Liver (tissue), 9 donors: Measurements from ENCODE around the gene SLC16A10. TPM values are rescaled to one million over a fixed set of nuclear protein-coding genes. Genes with fewer than 3 reads are reported as not detected.

Experiments used
- DNase-seq: peaks from one replicate; pipeline ENCODE4 v3.0.0-alpha.2; 2017; ENCODE audit warnings: low spot score
- H3K27ac ChIP-seq, 2 donors: one replicate each; pipeline ENCODE4 v1.7.0; 2013; ENCODE audit warnings: inconsistent platforms in 2 of 2, low read length in 2 of 2, control low read depth in 1 of 2, low read depth in 1 of 2, mild to moderate bottlenecking in 1 of 2
- H3K27me3 ChIP-seq, 4 donors: one replicate each; pipeline versions ENCODE4 v1.6.1 to v1.7.0; 2013; ENCODE audit warnings: low read length in 3 of 4, inconsistent platforms in 1 of 4, mild to moderate bottlenecking in 1 of 4, moderate library complexity in 1 of 4; ENCODE audit not compliant: control insufficient read depth in 4 of 4, insufficient read depth in 4 of 4
- H3K36me3 ChIP-seq, 4 donors: one replicate each; pipeline versions ENCODE4 v1.6.1 to v1.7.0; 2013; ENCODE audit warnings: low read length in 3 of 4, mild to moderate bottlenecking in 3 of 4, low read depth in 1 of 4, moderate library complexity in 1 of 4; ENCODE audit not compliant: control insufficient read depth in 4 of 4, insufficient read depth in 3 of 4
- H3K4me1 ChIP-seq, 4 donors: one replicate each; pipeline versions ENCODE4 v1.6.1 to v1.7.0; 2013; ENCODE audit warnings: low read length in 3 of 4, mild to moderate bottlenecking in 3 of 4, moderate library complexity in 1 of 4; ENCODE audit not compliant: control insufficient read depth in 4 of 4, insufficient read depth in 4 of 4
- H3K4me3 ChIP-seq, 3 donors: one replicate each; pipeline versions ENCODE4 v1.6.1 to v1.7.0; 2013; ENCODE audit warnings: low read length in 3 of 3, control low read depth in 1 of 3, low read depth in 1 of 3, mild to moderate bottlenecking in 1 of 3
- H3K9ac ChIP-seq, 2 donors: one replicate each; pipeline ENCODE4 v1.7.0; 2013; ENCODE audit warnings: low read length in 2 of 2, mild to moderate bottlenecking in 2 of 2, moderate library complexity in 2 of 2, control low read depth in 1 of 2, low read depth in 1 of 2
- H3K9me3 ChIP-seq, 4 donors: one replicate each; pipeline versions ENCODE4 v1.6.1 to v1.7.0; 2013; ENCODE audit warnings: low read length in 3 of 4; ENCODE audit not compliant: control insufficient read depth in 4 of 4
- EGR1 ChIP-seq, 2 donors: IDR thresholded peaks; 2 replicates each; pipeline ENCODE4 v1.6.1; 2016 to 2018; ENCODE audit warnings: antibody characterized with exemption in 2 of 2, low read depth in 2 of 2
- FOXA1 ChIP-seq: IDR thresholded peaks from 2 replicates; pipeline ENCODE4 v1.6.1; 2016; ENCODE audit warnings: antibody characterized with exemption
- FOXA2 ChIP-seq: IDR thresholded peaks from 2 replicates; pipeline ENCODE4 v1.6.1; 2016; ENCODE audit warnings: antibody characterized with exemption
- GABPA ChIP-seq, 2 donors: IDR thresholded peaks in 1 of 2; conservative IDR thresholded peaks in 1 of 2; 2 replicates each; pipeline ENCODE4 v1.6.1; 2016; ENCODE audit warnings: antibody characterized with exemption in 2 of 2, mild to moderate bottlenecking in 1 of 2, moderate library complexity in 1 of 2
- HNF4G ChIP-seq: IDR thresholded peaks from 2 replicates; pipeline ENCODE4 v1.6.1; 2016; ENCODE audit warnings: antibody characterized with exemption
- JUND ChIP-seq, 2 donors: IDR thresholded peaks; 2 replicates each; pipeline ENCODE4 v1.6.1; 2016; ENCODE audit warnings: antibody characterized with exemption in 2 of 2
- NR2F2 ChIP-seq: IDR thresholded peaks from 2 replicates; pipeline ENCODE4 v1.6.1; 2016; ENCODE audit warnings: antibody characterized with exemption
- RAD21 ChIP-seq, 2 donors: IDR thresholded peaks; 2 replicates each; pipeline ENCODE4 v1.6.1; 2016; ENCODE audit warnings: antibody characterized with exemption in 2 of 2, mild to moderate bottlenecking in 2 of 2
- RXRA ChIP-seq, 2 donors: IDR thresholded peaks; 2 replicates each; pipeline ENCODE4 v1.6.1; 2017 to 2018; ENCODE audit warnings: antibody characterized with exemption in 2 of 2, mild to moderate bottlenecking in 1 of 2
- SP1 ChIP-seq: IDR thresholded peaks from 2 replicates; pipeline ENCODE4 v1.6.1; 2018; ENCODE audit warnings: antibody characterized with exemption, mild to moderate bottlenecking
- TAF1 ChIP-seq: conservative IDR thresholded peaks from 2 replicates; pipeline ENCODE4 v1.6.1; 2016; ENCODE audit warnings: antibody characterized with exemption, mild to moderate bottlenecking
- YY1 ChIP-seq: IDR thresholded peaks from 2 replicates; pipeline ENCODE4 v1.6.1; 2016; ENCODE audit warnings: antibody characterized with exemption, mild to moderate bottlenecking
- WGBS: extraction: QIAGEN DNeasy Blood & Tissue Kit; methylation state at CpG from one replicate; pipeline ENCODE4 v1.1.7; 2013; 5-methylcytosine and 5-hydroxymethylcytosine counted together
- polyA plus RNA-seq, 2 donors: library from polyadenylated mRNA; stranded (reverse) in 1 of 2; unstranded in 1 of 2; fragments of 200-250 nt in 1 of 2; fragments of >200 nt in 1 of 2; fragmentation: Nextera tagmentation in 1 of 2; extraction: Ambion mirVana in 1 of 2; gene quantifications; one replicate each; pipeline versions ENCODE4 v1.2.1 to v1.2.3, GENCODE V29; 2013 to 2015
- total RNA-seq, 2 donors: library from RNA; depleted of rRNA; stranded (reverse); fragments of >200 nt; gene quantifications; one replicate each; pipeline ENCODE4 v1.2.3, GENCODE V29; 2014
- TF ChIP-seq, protein P1 (sequence below): IDR thresholded peaks from 2 replicates; pipeline ENCODE4 v1.6.1; 2016; ENCODE audit warnings: antibody characterized with exemption
- TF ChIP-seq, protein P2 (sequence below): fragments of 150-350 bp; IDR thresholded peaks from 2 replicates; pipeline ENCODE4 v1.5.1; 2017; ENCODE audit warnings: improper control_type of control experiment, low read depth, low read length; ENCODE audit not compliant: missing input control
- TF ChIP-seq, protein P3 (sequence below): IDR thresholded peaks from 2 replicates; pipeline ENCODE4 v1.6.1; 2016; ENCODE audit warnings: antibody characterized with exemption
- TF ChIP-seq, protein P4 (sequence below): IDR thresholded peaks from 2 replicates; pipeline ENCODE4 v1.6.1; 2016; ENCODE audit warnings: antibody characterized with exemption, mild to moderate bottlenecking
- donor health status: healthy.
- donor health status: healthy.
- donor health status: healthy.
- donor health status: healthy.
- donor health status: healthy.

Gene SLC16A10
- total and polyA plus RNA-seq, 4 donors = 1.8 to 16.7 (median 8.4) TPM

DNA sequence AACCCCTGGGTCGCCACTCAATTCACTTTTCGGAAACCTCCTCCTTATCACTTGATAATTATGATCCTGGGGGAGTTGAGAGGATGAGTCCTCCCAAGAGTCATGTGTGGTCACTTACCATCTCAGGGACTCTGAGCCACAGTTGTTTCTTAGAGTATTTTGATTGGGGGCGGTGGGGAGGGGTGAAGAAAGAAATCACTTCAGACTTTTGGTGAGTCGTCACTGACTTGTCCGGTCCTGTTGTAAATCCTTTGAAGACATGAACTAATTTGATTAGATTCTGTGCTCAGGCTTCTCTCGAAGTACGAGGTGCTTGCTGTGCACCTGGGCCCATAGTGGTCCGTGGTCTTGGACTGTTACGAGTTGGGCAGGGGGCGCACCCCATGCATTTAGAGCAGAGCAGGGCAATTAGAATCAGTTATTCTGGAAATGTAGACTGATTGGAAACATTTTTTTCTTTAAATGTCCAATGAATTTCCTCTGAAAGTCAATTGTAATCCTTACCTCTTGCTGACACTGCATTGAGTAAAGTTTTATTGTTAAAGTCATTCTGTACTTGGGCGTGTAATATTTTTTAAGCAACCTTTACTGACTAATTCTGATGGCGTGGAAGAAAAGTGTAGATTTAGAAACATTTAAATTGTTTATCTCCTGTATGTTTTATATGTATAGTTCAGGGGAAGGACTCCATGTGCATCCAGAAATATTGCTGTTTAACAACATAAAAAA, 173.4 kb downstream of the SLC16A10 start:
- TF ChIP-seq YY1 (no peak), HNF4G (no peak)
- TF ChIP-seq, protein P1, sequence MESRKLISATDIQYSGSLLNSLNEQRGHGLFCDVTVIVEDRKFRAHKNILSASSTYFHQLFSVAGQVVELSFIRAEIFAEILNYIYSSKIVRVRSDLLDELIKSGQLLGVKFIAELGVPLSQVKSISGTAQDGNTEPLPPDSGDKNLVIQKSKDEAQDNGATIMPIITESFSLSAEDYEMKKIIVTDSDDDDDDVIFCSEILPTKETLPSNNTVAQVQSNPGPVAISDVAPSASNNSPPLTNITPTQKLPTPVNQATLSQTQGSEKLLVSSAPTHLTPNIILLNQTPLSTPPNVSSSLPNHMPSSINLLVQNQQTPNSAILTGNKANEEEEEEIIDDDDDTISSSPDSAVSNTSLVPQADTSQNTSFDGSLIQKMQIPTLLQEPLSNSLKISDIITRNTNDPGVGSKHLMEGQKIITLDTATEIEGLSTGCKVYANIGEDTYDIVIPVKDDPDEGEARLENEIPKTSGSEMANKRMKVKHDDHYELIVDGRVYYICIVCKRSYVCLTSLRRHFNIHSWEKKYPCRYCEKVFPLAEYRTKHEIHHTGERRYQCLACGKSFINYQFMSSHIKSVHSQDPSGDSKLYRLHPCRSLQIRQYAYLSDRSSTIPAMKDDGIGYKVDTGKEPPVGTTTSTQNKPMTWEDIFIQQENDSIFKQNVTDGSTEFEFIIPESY = no peak
- H3K9ac ChIP-seq = no peak overlapping the region
- no peak for DNase-seq
- peaks cover 0 to 10% (median 7%) of the 10 kb centered on the region in 4 donors for H3K4me1 ChIP-seq
- H3K4me3 ChIP-seq = no peak overlapping the region
- no peaks in the 10 kb centered on the region for H3K27me3 ChIP-seq
- H3K27ac ChIP-seq = no peak overlapping the region
- no peaks in the 10 kb centered on the region for H3K9me3 ChIP-seq
- H3K36me3 ChIP-seq = peaks cover 0 to 12% (median 2%) of the 10 kb centered on the region in 4 donors
- 95% methylated on average over 12 of the region's 12 CpGs for WGBS

DNA sequence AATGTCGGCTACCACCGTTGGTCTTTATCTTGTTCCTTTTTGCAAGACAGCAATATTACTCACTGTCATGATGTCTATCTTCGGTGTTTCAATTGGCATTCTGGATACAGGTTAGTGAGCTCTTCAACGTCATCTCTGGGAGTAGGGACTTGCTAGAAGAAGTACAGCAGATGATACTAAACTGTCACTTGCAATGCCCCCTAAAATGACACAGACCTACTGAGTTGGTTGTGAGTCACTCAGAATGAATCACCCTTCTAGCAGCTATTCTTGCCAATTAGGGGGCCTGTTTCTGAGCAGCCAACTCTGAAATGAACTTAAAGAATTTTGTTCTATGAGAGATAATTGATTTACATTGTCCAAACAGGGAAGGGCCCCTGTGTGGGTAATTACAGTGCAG, 176.5 kb downstream of the SLC16A10 start:
- no peaks in the 10 kb centered on the region for H3K27me3 ChIP-seq
- H3K27ac ChIP-seq = no peak overlapping the region
- no peak overlapping the region for H3K9ac ChIP-seq
- DNase-seq = no peak
- 93% methylated on average over 4 of the region's 4 CpGs for WGBS
- H3K4me1 ChIP-seq = peaks cover 0 to 9% (median 7%) of the 10 kb centered on the region in 4 donors
- H3K9me3 ChIP-seq = no peaks in the 10 kb centered on the region
- TF ChIP-seq FOXA1 = no peak
- TF ChIP-seq FOXA2 = no peak
- no peak for TF ChIP-seq RXRA (IDR thresholded peaks at IDR 0.05)
- TF ChIP-seq TAF1 = no peak
- TF ChIP-seq, protein P2, sequence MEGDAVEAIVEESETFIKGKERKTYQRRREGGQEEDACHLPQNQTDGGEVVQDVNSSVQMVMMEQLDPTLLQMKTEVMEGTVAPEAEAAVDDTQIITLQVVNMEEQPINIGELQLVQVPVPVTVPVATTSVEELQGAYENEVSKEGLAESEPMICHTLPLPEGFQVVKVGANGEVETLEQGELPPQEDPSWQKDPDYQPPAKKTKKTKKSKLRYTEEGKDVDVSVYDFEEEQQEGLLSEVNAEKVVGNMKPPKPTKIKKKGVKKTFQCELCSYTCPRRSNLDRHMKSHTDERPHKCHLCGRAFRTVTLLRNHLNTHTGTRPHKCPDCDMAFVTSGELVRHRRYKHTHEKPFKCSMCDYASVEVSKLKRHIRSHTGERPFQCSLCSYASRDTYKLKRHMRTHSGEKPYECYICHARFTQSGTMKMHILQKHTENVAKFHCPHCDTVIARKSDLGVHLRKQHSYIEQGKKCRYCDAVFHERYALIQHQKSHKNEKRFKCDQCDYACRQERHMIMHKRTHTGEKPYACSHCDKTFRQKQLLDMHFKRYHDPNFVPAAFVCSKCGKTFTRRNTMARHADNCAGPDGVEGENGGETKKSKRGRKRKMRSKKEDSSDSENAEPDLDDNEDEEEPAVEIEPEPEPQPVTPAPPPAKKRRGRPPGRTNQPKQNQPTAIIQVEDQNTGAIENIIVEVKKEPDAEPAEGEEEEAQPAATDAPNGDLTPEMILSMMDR = no peak
- TF ChIP-seq NR2F2 = no peak
- TF ChIP-seq, protein P3, sequence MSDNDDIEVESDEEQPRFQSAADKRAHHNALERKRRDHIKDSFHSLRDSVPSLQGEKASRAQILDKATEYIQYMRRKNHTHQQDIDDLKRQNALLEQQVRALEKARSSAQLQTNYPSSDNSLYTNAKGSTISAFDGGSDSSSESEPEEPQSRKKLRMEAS = no peak
- TF ChIP-seq YY1 = no peak
- TF ChIP-seq, protein P1 = no peak
- TF ChIP-seq SP1 = no peak
- no peak for TF ChIP-seq JUND (IDR thresholded peaks at IDR 0.05)
- no peak for TF ChIP-seq GABPA (IDR thresholded peaks at IDR 0.05 in 1 of 2, conservative IDR thresholded peaks at IDR 0.05 in 1 of 2)
- TF ChIP-seq, protein P4, sequence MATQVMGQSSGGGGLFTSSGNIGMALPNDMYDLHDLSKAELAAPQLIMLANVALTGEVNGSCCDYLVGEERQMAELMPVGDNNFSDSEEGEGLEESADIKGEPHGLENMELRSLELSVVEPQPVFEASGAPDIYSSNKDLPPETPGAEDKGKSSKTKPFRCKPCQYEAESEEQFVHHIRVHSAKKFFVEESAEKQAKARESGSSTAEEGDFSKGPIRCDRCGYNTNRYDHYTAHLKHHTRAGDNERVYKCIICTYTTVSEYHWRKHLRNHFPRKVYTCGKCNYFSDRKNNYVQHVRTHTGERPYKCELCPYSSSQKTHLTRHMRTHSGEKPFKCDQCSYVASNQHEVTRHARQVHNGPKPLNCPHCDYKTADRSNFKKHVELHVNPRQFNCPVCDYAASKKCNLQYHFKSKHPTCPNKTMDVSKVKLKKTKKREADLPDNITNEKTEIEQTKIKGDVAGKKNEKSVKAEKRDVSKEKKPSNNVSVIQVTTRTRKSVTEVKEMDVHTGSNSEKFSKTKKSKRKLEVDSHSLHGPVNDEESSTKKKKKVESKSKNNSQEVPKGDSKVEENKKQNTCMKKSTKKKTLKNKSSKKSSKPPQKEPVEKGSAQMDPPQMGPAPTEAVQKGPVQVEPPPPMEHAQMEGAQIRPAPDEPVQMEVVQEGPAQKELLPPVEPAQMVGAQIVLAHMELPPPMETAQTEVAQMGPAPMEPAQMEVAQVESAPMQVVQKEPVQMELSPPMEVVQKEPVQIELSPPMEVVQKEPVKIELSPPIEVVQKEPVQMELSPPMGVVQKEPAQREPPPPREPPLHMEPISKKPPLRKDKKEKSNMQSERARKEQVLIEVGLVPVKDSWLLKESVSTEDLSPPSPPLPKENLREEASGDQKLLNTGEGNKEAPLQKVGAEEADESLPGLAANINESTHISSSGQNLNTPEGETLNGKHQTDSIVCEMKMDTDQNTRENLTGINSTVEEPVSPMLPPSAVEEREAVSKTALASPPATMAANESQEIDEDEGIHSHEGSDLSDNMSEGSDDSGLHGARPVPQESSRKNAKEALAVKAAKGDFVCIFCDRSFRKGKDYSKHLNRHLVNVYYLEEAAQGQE = no peak
- TF ChIP-seq EGR1 (IDR thresholded peaks at IDR 0.05; ENCODE audit: low read depth in 2 of 2) = no peak
- TF ChIP-seq RAD21 (IDR thresholded peaks at IDR 0.05) = no peak
- H3K4me3 ChIP-seq = no peak overlapping the region
- peaks cover 7 to 27% (median 13%) of the 10 kb centered on the region in 4 donors for H3K36me3 ChIP-seq
